Vagina (tissue), 2 donors: ENCODE measurements around the gene IFNA21.
"Not testable (repeated sequence)": the region's sequence is repeated elsewhere in the genome, so short reads cannot be mapped to it uniquely, and the experiment has no call there.

Experiments
- CTCF ChIP-seq, 3 experiments: fragments of 450-650 bp in 2 of 3; fragments of 200-600 bp in 1 of 3; sonication (generic) in 1 of 3; IDR thresholded peaks; one replicate each; pipeline ENCODE4 v1.5.1; 2017 to 2019; ENCODE audit warnings: antibody characterized with exemption in 3 of 3, mild to moderate bottlenecking in 2 of 3, moderate library complexity in 2 of 3
- POLR2AphosphoS5 ChIP-seq, 2 donors: sonication (generic); formaldehyde crosslinking; IDR thresholded peaks; one replicate each; pipeline ENCODE4 v1.9.0; 2017; ENCODE audit warnings: antibody characterized with exemption in 2 of 2, mild to moderate bottlenecking in 2 of 2, low read depth in 1 of 2; ENCODE audit not compliant: insufficient read depth in 1 of 2

GRCh38 chr9:21207043-21207442 lies 40.6 kb upstream of the IFNA21 start, which contains the start of gene IFNA10:
- not testable (repeated sequence) for TF ChIP-seq POLR2AphosphoS5 (IDR thresholded peaks at IDR 0.05; ENCODE audit: insufficient read depth in 1 of 2, low read depth in 1 of 2); CTCF (IDR thresholded peaks at IDR 0.05)
